Esophagus muscularis mucosa (tissue), 4 donors: Measurements from ENCODE around the gene DCAF15.

ENCODE experiments used
- CTCF ChIP-seq, 3 experiments: fragments of 200-600 bp in 2 of 3; fragments of 450-650 bp in 1 of 3; sonication (generic) in 2 of 3; IDR thresholded peaks; one replicate each; pipeline ENCODE4 v1.5.1; 2017 to 2019; ENCODE audit warnings: antibody characterized with exemption in 3 of 3, mild to moderate bottlenecking in 2 of 3, moderate library complexity in 1 of 3
- EP300 ChIP-seq: sonication (generic); formaldehyde crosslinking; IDR thresholded peaks from one replicate; pipeline ENCODE4 v1.6.1; 2017; ENCODE audit warnings: antibody characterized with exemption
- POLR2A ChIP-seq: fragments of 450-650 bp; IDR thresholded peaks from one replicate; pipeline ENCODE4 v1.6.1; 2017; ENCODE audit warnings: antibody characterized with exemption, moderate library complexity, mild to moderate bottlenecking, low read depth
- POLR2AphosphoS5 ChIP-seq, 2 donors: sonication (generic); formaldehyde crosslinking; IDR thresholded peaks; one replicate each; pipeline ENCODE4 v1.6.1; 2017; ENCODE audit warnings: antibody characterized with exemption in 2 of 2

- TF ChIP-seq POLR2A (no peak), CTCF (IDR thresholded peaks at IDR 0.05) (no peak), POLR2AphosphoS5 (IDR thresholded peaks at IDR 0.05) (no peak), EP300 (no peak)
These were observed 5.7 kb downstream of the DCAF15 start for GRCh38 chr19:13958043-13958442.
